ENCODE data around the gene SURF4.
"Not testable (repeated sequence)": the region's sequence is repeated elsewhere in the genome, so short reads cannot be mapped to it uniquely, and the experiment has no call there.

The SURF4 gene

DNA sequence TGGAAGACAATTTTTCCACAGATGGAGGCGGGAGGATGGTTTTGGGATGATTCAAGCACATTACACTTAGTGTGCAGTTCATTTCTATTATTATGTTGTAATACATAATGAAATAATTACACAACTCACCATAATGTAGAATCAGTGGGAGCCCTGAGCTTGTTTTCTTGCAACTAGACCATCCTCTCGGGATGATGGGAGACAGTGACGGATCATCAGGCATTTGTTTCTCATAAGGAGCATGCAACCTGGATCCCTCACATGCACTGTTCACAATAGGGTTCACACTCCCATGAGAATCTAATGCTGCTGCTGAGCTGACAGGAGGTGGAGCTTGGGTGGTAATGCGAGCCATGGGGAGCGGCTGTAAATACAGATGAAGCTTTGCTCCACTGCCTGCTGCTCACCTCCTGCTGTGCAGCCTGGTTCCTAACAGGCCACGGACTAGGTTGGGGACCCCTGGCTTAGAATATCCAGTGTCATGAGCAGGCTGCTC, 1.9 kb upstream of the SURF4 start:
- DNase-seq (ENCODE audit: low read depth in 1 of 2, low spot score in 1 of 2): peak in 1 of 2 experiments; percentile 46
- no peak for TF ChIP-seq JUND (IDR thresholded peaks at IDR 0.05; ENCODE audit: low read depth)
- in situ Hi-C loops (cut with HindIII; ENCODE audit: low pct_unique_long_range_greater_than_20kb, low sequenced_read_pairs): no loop called here

DNA sequence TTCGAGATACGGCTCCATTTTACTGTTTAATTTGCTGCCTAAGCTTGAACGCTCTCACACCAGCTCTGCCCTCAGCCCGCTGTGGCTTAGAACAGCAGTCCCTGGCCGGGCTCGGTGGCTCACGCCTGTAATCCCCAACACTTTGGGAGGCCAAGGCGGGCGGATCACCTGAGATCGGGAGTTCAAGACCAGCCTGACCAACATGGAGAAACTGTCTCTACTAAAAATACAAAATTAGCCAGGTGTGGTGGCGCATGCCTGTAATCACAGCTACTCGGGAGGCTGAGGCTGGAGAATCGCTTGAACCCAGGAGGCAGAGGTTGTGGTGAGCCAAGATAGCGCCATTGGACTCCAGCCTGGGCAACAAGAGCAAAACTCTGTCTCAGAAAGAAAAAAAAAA, 1.4 kb upstream of the SURF4 start:
- in situ Hi-C loops (cut with HindIII; ENCODE audit: low pct_unique_long_range_greater_than_20kb, low sequenced_read_pairs): not testable (repeated sequence)

DNA sequence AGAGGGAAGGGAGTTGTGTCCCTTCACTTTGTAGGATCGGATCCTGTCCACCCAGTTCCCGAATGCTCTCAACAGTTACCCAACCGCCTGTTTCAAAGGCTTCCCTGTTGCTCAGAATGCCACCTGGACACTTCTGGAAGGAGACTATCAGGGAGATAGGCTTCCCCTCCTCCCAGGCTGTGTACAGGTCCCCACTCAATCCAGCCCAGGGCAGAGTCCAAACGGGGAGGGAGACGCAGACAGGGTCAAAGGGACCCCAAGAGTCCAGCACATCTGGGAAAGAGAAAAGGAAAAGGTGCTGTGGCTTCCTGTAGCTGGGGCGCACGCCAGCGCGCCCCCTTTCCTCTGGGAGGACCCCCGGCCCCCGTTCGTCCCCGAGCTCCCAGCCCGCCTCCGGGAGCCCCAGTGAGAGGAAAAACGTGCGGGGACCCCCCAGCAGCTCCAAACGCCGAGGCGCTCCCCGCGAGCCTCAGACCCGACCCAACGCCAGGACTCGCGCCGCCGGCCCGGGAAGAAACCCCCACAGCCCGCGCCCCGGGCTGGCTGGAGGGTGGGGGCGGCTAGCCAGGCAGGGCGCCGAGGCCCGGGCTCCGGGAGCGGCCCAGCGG, 640 bp downstream of the SURF4 start:
- no peak for TF ChIP-seq JUND (IDR thresholded peaks at IDR 0.05; ENCODE audit: low read depth)
- peak; percentile 47 to 55 for DNase-seq (ENCODE audit: low read depth in 1 of 2, low spot score in 1 of 2)
- in situ Hi-C loops (cut with HindIII; ENCODE audit: low pct_unique_long_range_greater_than_20kb, low sequenced_read_pairs): no loop called here

More for the DNA sequence above, 1.4 kb upstream of the SURF4 start:
- not testable (repeated sequence) for DNase-seq (ENCODE audit: low read depth in 1 of 2, low spot score in 1 of 2)

DNA sequence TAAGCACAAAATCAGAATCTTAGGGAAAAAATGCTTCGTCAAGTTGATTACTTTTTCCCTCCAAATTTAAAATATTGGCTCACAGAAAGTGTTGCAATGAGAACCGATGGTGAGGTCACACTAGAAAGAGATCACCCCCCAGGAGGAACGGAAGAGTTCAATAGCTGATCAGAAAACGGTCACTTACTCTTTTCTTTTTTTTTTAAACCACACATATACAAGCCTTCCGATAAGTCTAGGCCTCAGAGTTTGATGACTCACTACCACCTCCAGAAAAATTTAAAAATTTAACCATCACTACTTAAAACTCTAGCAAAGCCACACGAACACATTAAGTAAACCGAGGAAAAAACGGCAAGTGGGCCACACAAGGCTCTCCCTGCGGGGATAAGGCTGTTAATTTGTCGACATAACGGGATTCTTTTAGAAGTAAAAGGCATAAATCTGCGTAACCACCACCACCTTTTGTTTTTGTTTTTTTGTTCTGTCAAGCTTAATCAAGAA, 1.2 kb downstream of the SURF4 start:
- no peak for DNase-seq (ENCODE audit: low read depth in 1 of 2, low spot score in 1 of 2)
- in situ Hi-C loops (cut with HindIII; ENCODE audit: low pct_unique_long_range_greater_than_20kb, low sequenced_read_pairs): no loop called here

DNA sequence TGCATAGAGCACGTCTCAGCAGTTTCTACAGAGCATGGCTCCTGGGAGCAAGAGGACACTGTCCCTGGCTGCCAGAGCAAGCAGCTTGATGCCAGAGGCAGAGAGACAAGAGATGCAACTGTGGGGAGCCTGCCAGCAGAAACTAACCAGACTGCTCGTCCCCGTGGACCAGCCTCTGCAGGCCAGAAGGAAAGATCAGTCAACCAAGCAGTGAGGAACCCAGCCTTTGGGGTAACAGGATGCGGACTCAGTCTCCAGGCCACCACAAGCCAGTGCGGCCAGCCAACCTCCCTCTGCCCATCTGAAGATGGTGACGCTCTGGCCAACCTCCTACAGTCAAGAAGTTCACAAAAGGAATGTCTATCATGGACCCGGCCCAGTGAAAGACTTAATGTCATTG, 3.7 kb downstream of the SURF4 start:
- in situ Hi-C loops (cut with HindIII; ENCODE audit: low pct_unique_long_range_greater_than_20kb, low sequenced_read_pairs): no loop called here
- no peak for TF ChIP-seq JUND (IDR thresholded peaks at IDR 0.05; ENCODE audit: low read depth)

More for the DNA sequence above, 1.2 kb downstream of the SURF4 start:
- no peak for TF ChIP-seq JUND (IDR thresholded peaks at IDR 0.05; ENCODE audit: low read depth)

DNA sequence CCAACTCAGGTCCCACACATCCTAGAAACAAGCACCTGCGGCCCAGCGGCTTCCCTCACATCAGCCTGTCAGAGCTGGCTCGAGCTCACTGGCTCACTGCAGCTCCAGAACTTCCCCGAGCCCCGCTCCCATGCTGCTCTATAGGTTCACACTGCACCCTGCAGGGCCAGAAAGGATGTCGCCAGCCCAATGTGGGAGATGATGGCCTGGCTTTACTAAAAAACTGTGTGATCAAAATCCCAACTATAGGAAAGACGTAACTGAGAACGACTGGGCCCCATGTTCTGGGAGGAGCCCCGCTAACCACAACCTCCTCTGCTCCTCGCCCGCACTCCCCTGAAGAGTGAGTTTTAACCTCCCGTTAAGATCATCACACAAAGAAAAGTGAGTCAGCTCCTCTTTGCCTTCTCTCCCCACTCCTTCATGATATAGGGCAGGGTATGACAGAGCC, 4.6 kb downstream of the SURF4 start:
- in situ Hi-C loops (cut with HindIII; ENCODE audit: low pct_unique_long_range_greater_than_20kb, low sequenced_read_pairs): no loop called here
- DNase-seq (ENCODE audit: low read depth in 1 of 2, low spot score in 1 of 2): no peak
- no peak for TF ChIP-seq JUND (IDR thresholded peaks at IDR 0.05; ENCODE audit: low read depth)

More for the DNA sequence above, 3.7 kb downstream of the SURF4 start:
- DNase-seq (ENCODE audit: low read depth in 1 of 2, low spot score in 1 of 2): no peak

DNA sequence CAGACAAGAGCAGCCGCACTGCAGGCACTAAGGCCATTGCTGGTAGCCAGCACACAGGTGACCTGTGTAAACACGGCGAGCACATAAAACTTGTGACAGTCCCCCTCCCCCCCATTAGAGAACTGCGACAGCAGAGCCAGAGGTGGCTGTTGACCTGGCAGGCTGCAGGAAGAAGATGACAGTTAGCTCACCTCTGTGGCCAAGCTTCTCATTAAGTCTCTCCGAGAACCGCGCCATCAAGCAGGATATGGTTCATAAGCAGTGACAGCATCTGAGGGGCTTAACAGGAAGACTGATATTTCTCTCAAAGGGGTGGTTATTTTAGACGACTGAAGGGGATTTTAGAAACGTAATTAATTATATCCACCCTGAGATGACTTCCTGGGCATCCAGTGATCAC, 5.2 kb downstream of the SURF4 start:
- in situ Hi-C loops (cut with HindIII; ENCODE audit: low pct_unique_long_range_greater_than_20kb, low sequenced_read_pairs): no loop called here
- no peak for TF ChIP-seq JUND (IDR thresholded peaks at IDR 0.05; ENCODE audit: low read depth)
- DNase-seq (ENCODE audit: low read depth in 1 of 2, low spot score in 1 of 2): no peak

DNA sequence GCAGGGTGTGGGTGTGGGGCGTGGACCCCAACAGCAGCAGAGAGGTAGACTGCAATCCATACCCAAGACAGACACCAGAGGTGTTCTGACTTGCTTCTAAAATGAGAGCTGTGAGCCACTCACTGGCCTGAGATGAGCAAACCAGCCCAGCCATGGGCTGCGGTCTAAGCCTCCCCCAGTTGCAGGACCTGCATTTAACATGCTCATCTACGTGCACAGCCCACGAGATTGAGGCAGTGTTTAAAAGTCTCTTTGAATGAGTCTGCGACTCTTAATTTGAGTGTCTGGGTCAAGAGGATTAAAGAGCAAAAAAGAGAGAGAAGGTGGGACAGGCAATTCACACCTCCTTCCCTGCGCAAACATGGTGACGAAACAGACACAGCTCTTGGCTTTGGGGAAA, 5.9 kb downstream of the SURF4 start:
- TF ChIP-seq JUND (IDR thresholded peaks at IDR 0.05; ENCODE audit: low read depth): no peak
- in situ Hi-C loops (cut with HindIII; ENCODE audit: low pct_unique_long_range_greater_than_20kb, low sequenced_read_pairs): no loop called here
- no peak for DNase-seq (ENCODE audit: low read depth in 1 of 2, low spot score in 1 of 2)

DNA sequence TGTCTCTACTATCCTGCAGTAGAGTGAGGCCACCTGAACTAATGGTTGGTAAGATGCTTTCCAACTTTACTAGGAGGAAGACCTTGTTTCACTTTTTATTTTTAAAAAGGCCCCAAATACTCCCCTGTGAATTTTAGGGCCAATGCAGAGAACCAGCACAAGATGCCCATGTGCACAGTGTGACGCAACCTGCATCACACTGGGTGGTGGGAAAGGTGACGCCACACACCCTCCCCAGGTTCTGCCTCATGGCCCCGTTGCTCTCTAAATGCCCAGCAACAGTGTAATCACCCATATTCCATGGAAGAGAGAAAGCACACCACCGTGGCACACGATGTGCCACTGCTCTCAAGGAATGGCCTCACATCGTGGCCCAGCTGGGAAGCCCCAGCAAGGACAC, 6.4 kb downstream of the SURF4 start:
- DNase-seq (ENCODE audit: low read depth in 1 of 2, low spot score in 1 of 2): no peak
- no peak for TF ChIP-seq JUND (IDR thresholded peaks at IDR 0.05; ENCODE audit: low read depth)
- in situ Hi-C loops (cut with HindIII; ENCODE audit: low pct_unique_long_range_greater_than_20kb, low sequenced_read_pairs): no loop called here

DNA sequence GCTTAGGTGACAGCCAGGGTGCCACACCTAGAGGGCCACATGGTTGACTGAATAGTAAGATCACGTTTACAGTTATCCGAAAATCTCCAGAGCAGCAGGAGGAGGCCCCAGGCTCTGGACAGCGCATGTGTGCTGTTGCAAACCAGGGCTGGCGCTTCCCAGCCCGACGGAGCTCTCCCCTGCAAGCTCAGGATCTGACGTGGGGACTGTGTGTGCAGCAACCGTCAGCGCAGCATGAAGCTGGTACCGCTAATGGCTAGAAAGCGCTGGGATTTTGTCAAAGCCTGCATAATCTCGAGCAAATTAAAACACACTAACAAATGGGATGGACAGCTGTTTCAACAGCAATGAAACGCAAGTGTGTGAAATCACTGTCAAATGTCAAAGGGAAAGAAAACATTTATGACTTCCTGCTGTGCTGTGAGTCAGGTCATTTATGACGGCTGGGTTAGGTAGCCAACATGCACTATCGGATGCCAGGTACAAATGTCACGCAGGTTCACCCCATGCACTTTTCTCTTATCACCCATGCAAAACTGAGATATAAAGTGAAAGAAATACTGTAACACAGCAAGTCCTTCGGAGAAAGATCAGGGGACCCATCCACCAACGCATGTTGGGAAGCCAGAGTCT, 7.5 kb downstream of the SURF4 start:
- in situ Hi-C loops (cut with HindIII; ENCODE audit: low pct_unique_long_range_greater_than_20kb, low sequenced_read_pairs): no loop called here
- TF ChIP-seq JUND (IDR thresholded peaks at IDR 0.05; ENCODE audit: low read depth): no peak
- DNase-seq (ENCODE audit: low read depth in 1 of 2, low spot score in 1 of 2): no peak

DNA sequence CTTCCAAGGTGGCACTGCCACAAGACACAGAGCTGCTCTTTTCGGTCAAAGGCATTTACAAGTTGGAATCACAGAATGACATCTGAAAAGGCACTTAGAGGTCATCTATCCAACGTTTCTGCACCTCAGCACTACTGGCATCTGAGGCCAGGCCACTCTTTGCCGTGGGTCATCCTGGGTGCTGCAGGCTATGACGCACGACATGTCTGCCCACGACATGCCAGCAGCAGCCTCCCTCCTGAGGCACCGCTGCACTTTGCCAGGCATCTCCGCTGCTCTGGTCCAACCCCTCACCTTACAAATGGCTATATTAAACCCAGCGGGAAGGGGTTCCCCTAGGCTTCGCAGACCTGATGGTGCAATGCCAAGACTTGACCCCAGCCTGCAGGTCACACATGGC, 8.1 kb downstream of the SURF4 start:
- no peak for DNase-seq (ENCODE audit: low read depth in 1 of 2, low spot score in 1 of 2)
- in situ Hi-C loops (cut with HindIII; ENCODE audit: low pct_unique_long_range_greater_than_20kb, low sequenced_read_pairs): no loop called here
- no peak for TF ChIP-seq JUND (IDR thresholded peaks at IDR 0.05; ENCODE audit: low read depth)

DNA sequence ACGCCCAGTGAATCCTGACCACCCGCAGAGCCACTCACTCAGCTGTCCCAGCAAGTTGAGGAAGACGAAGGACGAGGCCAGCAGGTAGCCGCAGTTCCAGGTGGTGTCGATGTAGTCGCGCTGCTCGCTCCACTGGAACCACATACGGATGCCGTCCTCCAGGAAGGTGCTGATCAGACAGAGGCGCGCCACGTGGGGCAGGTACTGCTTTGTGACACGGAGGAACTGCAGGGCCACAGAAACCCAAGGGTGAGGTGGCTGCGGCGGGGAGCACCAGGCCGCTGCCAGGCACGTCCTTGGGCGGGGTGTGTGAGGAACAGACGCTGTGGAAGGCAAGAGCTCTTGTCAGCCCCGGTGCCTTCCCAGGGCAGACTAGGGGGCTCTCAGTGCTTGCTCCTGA, 8.6 kb downstream of the SURF4 start:
- in situ Hi-C loops (cut with HindIII; ENCODE audit: low pct_unique_long_range_greater_than_20kb, low sequenced_read_pairs): no loop called here
- no peak for TF ChIP-seq JUND (IDR thresholded peaks at IDR 0.05; ENCODE audit: low read depth)
- no peak for DNase-seq (ENCODE audit: low read depth in 1 of 2, low spot score in 1 of 2)

DNA sequence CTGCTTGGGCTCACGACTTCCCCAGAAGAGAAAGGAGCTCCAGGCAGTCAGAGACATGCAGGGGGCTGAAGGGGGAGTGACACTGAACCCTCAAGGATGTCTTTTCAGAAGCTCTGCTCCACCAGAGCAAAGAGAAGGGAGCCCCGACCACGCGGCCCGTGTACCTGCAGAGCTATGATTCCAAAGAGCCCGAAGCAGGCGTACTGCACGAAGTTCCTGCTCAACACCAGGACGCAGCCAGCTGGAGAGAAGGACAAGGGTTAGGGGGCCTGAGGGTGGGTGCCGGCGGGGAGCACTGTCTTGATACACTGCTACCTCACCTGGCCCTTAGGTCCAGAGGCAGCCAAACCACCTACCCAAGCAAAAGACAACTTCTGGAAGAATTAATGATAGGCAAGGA, 9.4 kb downstream of the SURF4 start:
- no peak for DNase-seq (ENCODE audit: low read depth in 1 of 2, low spot score in 1 of 2)
- no peak for TF ChIP-seq JUND (IDR thresholded peaks at IDR 0.05; ENCODE audit: low read depth)
- in situ Hi-C loops (cut with HindIII; ENCODE audit: low pct_unique_long_range_greater_than_20kb, low sequenced_read_pairs): no loop called here

Data from T47D (cell line).